DOHH2 (cell line): ENCODE measurements around the gene DPP7.

ENCODE experiments used
- H3F3A ChIP-seq: fragments of 200-600 bp; sonication (generic), shearing (Covaris generic); 2 replicates; pipeline ENCODE4 v1.6.0; 2016; ENCODE audit warnings: antibody characterized with exemption, mild to moderate bottlenecking; ENCODE audit not compliant: control insufficient read depth, insufficient read depth
- H3K27ac ChIP-seq: fragments of 200-600 bp; sonication (generic); 2 replicates; pipeline ENCODE4 v1.5.1; 2014; ENCODE audit warnings: low read depth, mild to moderate bottlenecking, low read length, moderate library complexity
- H3K27me3 ChIP-seq: fragments of 200-600 bp; sonication (generic); 2 replicates; pipeline ENCODE4 v1.6.1; 2014; ENCODE audit warnings: mild to moderate bottlenecking, low read length, mixed read lengths; ENCODE audit not compliant: control insufficient read depth
- H3K36me3 ChIP-seq: fragments of 200-600 bp; sonication (generic); 2 replicates; pipeline ENCODE4 v1.6.1; 2014; ENCODE audit warnings: mild to moderate bottlenecking, low read length, moderate library complexity, mixed read lengths; ENCODE audit not compliant: control insufficient read depth
- H3K4me1 ChIP-seq: fragments of 200-600 bp; sonication (generic); 2 replicates; pipeline ENCODE4 v1.6.1; 2014; ENCODE audit warnings: mild to moderate bottlenecking, low read length, mixed read lengths; ENCODE audit not compliant: control insufficient read depth
- H3K4me2 ChIP-seq: fragments of 200-600 bp; sonication (generic); 2 replicates; pipeline ENCODE4 v1.6.0; 2014; ENCODE audit warnings: mild to moderate bottlenecking, low read length, moderate library complexity
- H3K4me3 ChIP-seq: fragments of 200-600 bp; sonication (generic); 2 replicates; pipeline ENCODE4 v1.5.1; 2014; ENCODE audit warnings: mild to moderate bottlenecking, low read length, mixed read lengths
- H3K79me2 ChIP-seq: fragments of 200-600 bp; sonication (generic); 2 replicates; pipeline ENCODE4 v1.6.1; 2014; ENCODE audit warnings: mild to moderate bottlenecking, low read length, mixed read lengths; ENCODE audit not compliant: control insufficient read depth
- H3K9me2 ChIP-seq: fragments of 200-600 bp; sonication (generic); replicated peaks from 2 replicates; pipeline ENCODE4 v1.6.1; 2014; ENCODE audit warnings: mild to moderate bottlenecking, low read length, mixed read lengths; ENCODE audit not compliant: control insufficient read depth
- H3K9me3 ChIP-seq: fragments of 200-600 bp; sonication (generic); 2 replicates; pipeline ENCODE4 v1.6.1; 2014; ENCODE audit warnings: antibody characterized with exemption, low read length, mixed read lengths; ENCODE audit not compliant: control insufficient read depth, insufficient read depth
- H4K20me1 ChIP-seq: fragments of 200-600 bp; sonication (generic); 2 replicates; pipeline ENCODE4 v1.6.0; 2014; ENCODE audit warnings: low read depth, mild to moderate bottlenecking, antibody characterized with exemption, low read length, moderate library complexity; ENCODE audit not compliant: control insufficient read depth, insufficient read depth
- EZH2phosphoT487 ChIP-seq: fragments of 200-600 bp; sonication (generic); IDR thresholded peaks from 2 replicates; pipeline ENCODE4 v1.6.1; 2017; ENCODE audit warnings: borderline replicate concordance, mild to moderate bottlenecking, antibody characterized with exemption, low read length, moderate library complexity, mixed read lengths
- TF ChIP-seq, protein P1 (sequence below): fragments of 200-600 bp; sonication (generic); IDR thresholded peaks from one replicate; pipeline ENCODE4 v1.5.1; 2014; ENCODE audit warnings: antibody characterized with exemption, mild to moderate bottlenecking, low read depth, low read length; ENCODE audit not compliant: poor library complexity, severe bottlenecking

Gene DPP7

DNA sequence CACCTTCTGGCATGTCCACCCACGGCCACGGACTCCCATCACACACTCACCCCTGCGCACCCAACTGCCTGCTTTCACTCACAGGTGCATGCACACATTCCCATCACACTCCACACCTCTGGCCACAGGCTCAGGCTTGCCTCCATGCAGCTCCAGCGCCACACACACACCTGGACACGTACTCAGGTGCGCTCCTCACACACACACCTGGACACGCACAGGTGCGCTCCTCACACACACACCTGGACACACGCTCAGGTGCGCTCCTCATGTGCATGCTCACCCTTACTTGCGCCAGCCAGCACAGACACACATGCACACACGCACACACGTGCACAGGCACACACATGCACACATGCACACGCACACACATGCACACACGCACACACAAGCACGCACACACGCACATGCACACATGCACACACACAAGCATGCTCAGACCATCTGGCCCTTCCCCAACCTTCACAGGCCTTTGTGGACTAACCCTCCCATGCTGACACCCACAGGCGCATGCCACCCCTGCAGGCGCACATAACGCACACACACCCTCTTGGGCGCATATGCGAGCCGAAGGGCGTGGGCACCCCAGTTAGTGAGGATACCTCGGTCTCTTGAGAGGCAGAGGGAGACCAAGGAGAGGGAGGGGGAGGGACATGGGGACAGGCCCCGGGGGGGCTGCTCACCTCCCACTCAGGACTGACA, 32.7 kb upstream of the DPP7 start:
- Histone ChIP-seq H3K79me2 (no peaks in the 10 kb centered on the region), H3K9me2 (no peaks in the 10 kb centered on the region), H3K27ac (no peak overlapping the region), H3K27me3 (peaks cover 13% of the 10 kb centered on the region; the same call in 1 of the 2 replicates), H3K36me3 (no peaks in the 10 kb centered on the region), H4K20me1 (no peaks in the 10 kb centered on the region), H3K4me3 (no peak overlapping the region), H3K9me3 (no peaks in the 10 kb centered on the region), H3K4me1 (peaks cover 19% of the 10 kb centered on the region), H3F3A (peaks cover 2% of the 10 kb centered on the region; the same call in 1 of the 2 replicates), H3K4me2 (no peak overlapping the region)
- TF ChIP-seq EZH2phosphoT487: no peak
- TF ChIP-seq, protein P1, sequence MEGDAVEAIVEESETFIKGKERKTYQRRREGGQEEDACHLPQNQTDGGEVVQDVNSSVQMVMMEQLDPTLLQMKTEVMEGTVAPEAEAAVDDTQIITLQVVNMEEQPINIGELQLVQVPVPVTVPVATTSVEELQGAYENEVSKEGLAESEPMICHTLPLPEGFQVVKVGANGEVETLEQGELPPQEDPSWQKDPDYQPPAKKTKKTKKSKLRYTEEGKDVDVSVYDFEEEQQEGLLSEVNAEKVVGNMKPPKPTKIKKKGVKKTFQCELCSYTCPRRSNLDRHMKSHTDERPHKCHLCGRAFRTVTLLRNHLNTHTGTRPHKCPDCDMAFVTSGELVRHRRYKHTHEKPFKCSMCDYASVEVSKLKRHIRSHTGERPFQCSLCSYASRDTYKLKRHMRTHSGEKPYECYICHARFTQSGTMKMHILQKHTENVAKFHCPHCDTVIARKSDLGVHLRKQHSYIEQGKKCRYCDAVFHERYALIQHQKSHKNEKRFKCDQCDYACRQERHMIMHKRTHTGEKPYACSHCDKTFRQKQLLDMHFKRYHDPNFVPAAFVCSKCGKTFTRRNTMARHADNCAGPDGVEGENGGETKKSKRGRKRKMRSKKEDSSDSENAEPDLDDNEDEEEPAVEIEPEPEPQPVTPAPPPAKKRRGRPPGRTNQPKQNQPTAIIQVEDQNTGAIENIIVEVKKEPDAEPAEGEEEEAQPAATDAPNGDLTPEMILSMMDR: no peak

DNA sequence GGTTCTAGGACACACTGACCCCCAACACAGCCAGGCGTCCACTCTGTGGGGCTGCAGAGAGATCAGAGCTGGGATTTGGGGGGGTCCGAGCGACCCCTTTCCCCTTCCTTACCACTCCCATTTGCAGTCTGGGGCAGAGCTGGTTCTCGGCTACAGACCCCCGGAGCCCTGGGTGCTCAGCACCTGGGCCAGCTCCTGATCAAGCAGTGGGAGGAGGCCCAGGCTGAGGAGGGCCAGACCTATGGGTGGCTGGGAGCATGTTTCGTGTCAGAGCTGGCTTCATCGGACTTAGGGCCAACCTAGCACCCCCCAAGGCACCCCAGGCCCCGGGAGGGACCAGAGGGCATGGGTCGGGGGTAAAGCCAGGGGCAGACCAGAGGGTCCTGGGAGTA, 32.0 kb upstream of the DPP7 start:
- Histone ChIP-seq H3K4me1 (peaks cover 18% of the 10 kb centered on the region), H3K9me2 (no peaks in the 10 kb centered on the region), H3F3A (peaks cover 2% of the 10 kb centered on the region; the same call in 1 of the 2 replicates), H3K27me3 (peaks cover 16% of the 10 kb centered on the region; the same call in 1 of the 2 replicates), H3K4me3 (no peak overlapping the region), H4K20me1 (no peaks in the 10 kb centered on the region), H3K9me3 (no peaks in the 10 kb centered on the region), H3K79me2 (no peaks in the 10 kb centered on the region), H3K27ac (no peak overlapping the region), H3K36me3 (no peaks in the 10 kb centered on the region), H3K4me2 (no peak overlapping the region)
- TF ChIP-seq, protein P1: no peak
- no peak for TF ChIP-seq EZH2phosphoT487

DNA sequence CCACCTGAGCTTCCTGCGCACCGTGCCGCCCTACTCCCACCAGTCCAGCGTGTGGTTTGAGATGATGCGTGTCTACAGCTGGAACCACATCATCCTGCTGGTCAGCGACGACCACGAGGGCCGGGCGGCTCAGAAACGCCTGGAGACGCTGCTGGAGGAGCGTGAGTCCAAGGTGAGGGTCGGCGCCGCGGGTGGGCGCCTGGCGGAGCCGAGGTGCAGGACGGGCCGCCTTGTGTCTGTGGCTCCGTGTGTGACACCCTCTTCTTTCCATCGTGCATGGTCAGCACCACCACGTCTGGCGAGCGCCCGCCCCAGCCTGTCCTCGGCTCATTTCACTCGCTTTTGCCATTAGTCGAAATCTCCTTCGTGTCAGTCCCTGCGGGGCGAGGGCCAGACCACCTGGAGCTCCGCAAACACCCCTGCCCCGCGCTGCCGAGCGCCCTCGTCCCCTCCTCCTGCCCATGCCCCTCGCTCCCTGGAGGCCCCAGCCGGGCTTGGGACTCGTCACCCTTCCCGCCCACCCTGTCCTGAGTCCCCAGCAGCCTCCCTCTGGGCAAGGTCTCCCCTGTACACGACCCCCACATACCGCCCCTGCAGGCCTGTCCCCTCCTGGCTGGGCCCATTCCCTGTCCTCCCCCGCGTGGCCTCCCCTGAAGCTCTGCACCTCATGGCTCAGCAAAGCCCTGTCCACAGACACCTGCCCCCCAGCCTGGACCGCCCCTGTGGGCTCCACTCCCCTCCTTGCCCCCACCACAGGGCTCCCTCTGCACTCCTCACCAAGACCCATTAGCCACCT, 31.4 kb upstream of the DPP7 start:
- Histone ChIP-seq H3F3A (peaks cover 2% of the 10 kb centered on the region; the same call in 1 of the 2 replicates), H3K27me3 (peaks cover 17% of the 10 kb centered on the region; the same call in 1 of the 2 replicates), H3K9me2 (no peaks in the 10 kb centered on the region), H3K4me3 (no peak overlapping the region), H3K9me3 (no peaks in the 10 kb centered on the region), H4K20me1 (no peaks in the 10 kb centered on the region), H3K27ac (no peak overlapping the region), H3K4me1 (peaks cover 14% of the 10 kb centered on the region), H3K4me2 (no peak overlapping the region), H3K36me3 (no peaks in the 10 kb centered on the region), H3K79me2 (no peaks in the 10 kb centered on the region)
- TF ChIP-seq EZH2phosphoT487: no peak
- TF ChIP-seq, protein P1: no peak
